ENCODE results near the gene RPL39. TPM values are rescaled to one million over a fixed set of nuclear protein-coding genes. Genes with fewer than 3 reads are reported as not detected.
"Not testable (repeated sequence)": the region's sequence is repeated elsewhere in the genome, so short reads cannot be mapped to it uniquely, and the experiment has no call there.

Gene RPL39
- total and polyA plus RNA-seq, 8 donors = 117 to 8,391 (median 2,589) TPM

- no peak for DNase-seq
- H3K27ac ChIP-seq = no peak overlapping the region
These were observed 15.8 kb downstream of the RPL39 start for GRCh38 chrX:119775517-119776238.

GRCh38 chrX:119769388-119769787, 22.0 kb downstream of the RPL39 start:
- 80 to 100% (median 96%) methylated on average over 1 to 3 of the region's 3 CpGs for WGBS, 5 donors
- H3K36me3 ChIP-seq; intact Hi-C loops (cut with DNase I; ENCODE audit: low total_unique reads): not testable (repeated sequence)

More at GRCh38 chrX:119775517-119776238, 15.8 kb downstream of the RPL39 start:
- 77 to 91% (median 84%) methylated on average over 15 of the region's 15 CpGs for WGBS, 5 donors
- Histone ChIP-seq H3K4me1 (no peaks in the 10 kb centered on the region), H3K36me3 (peaks cover 0 to 2% (median under 1%) of the 10 kb centered on the region in 4 donors), H3K4me3 (no peak overlapping the region), H3K27me3 (no peaks in the 10 kb centered on the region), H3K9me3 (no peaks in the 10 kb centered on the region)
- intact Hi-C loops (cut with DNase I; ENCODE audit: low total_unique reads) = no loop called here
- TF ChIP-seq EP300 (IDR thresholded peaks at IDR 0.05) = no peak
- no peak for TF ChIP-seq CTCF (IDR thresholded peaks at IDR 0.05)
- no peak for TF ChIP-seq POLR2A (IDR thresholded peaks at IDR 0.05)
- TF ChIP-seq POLR2AphosphoS5 (IDR thresholded peaks at IDR 0.05) = no peak

GRCh38 chrX:119768436-119768835, 23.0 kb downstream of the RPL39 start:
- intact Hi-C loops (cut with DNase I; ENCODE audit: low total_unique reads); H3K27ac ChIP-seq; H3K36me3 ChIP-seq; H3K9me3 ChIP-seq; DNase-seq; H3K4me1 ChIP-seq; H3K27me3 ChIP-seq; H3K4me3 ChIP-seq: not testable (repeated sequence)
- WGBS, 5 donors = 89 to 94% (median 91%) methylated on average over 11 of the region's 11 CpGs

More at GRCh38 chrX:119769388-119769787, 22.0 kb downstream of the RPL39 start:
- H3K27ac ChIP-seq, H3K9me3 ChIP-seq, H3K4me3 ChIP-seq, DNase-seq, H3K27me3 ChIP-seq, H3K4me1 ChIP-seq: not testable (repeated sequence)

- H3K27ac ChIP-seq = no peak overlapping the region
- H3K4me1 ChIP-seq = peaks cover 0 to 4% (median 3%) of the 10 kb centered on the region in 4 donors
- intact Hi-C loops (cut with DNase I; ENCODE audit: low total_unique reads) = no loop called here
- no peak for DNase-seq
- H3K4me3 ChIP-seq = no peak overlapping the region
- H3K36me3 ChIP-seq = no peaks in the 10 kb centered on the region
- 79 to 91% (median 80%) methylated on average over 4 to 6 of the region's 6 CpGs for WGBS, 5 donors
- H3K9me3 ChIP-seq = no peaks in the 10 kb centered on the region
- TF ChIP-seq EP300 (IDR thresholded peaks at IDR 0.05) (no peak), CTCF (IDR thresholded peaks at IDR 0.05) (no peak), POLR2AphosphoS5 (IDR thresholded peaks at IDR 0.05) (no peak), POLR2A (IDR thresholded peaks at IDR 0.05) (no peak)
- peaks cover 0 to 10% (median 0%) of the 10 kb centered on the region in 3 donors for H3K27me3 ChIP-seq
These were observed 27.5 kb downstream of the RPL39 start for GRCh38 chrX:119763836-119764387.

GRCh38 chrX:119763181-119763580, 28.2 kb downstream of the RPL39 start:
- H3K4me3 ChIP-seq = no peak overlapping the region
- H3K27ac ChIP-seq = no peak overlapping the region
- H3K27me3 ChIP-seq = peaks cover 0 to 12% (median 0%) of the 10 kb centered on the region in 3 donors
- intact Hi-C loops (cut with DNase I; ENCODE audit: low total_unique reads) = no loop called here
- no peaks in the 10 kb centered on the region for H3K9me3 ChIP-seq
- no peak for DNase-seq
- no peak for TF ChIP-seq CTCF (IDR thresholded peaks at IDR 0.05)
- no peak for TF ChIP-seq POLR2A (IDR thresholded peaks at IDR 0.05)
- TF ChIP-seq EP300 (IDR thresholded peaks at IDR 0.05) = no peak
- no peak for TF ChIP-seq POLR2AphosphoS5 (IDR thresholded peaks at IDR 0.05)
- WGBS, 5 donors = 53 to 70% (median 56%) methylated on average over 7 of the region's 7 CpGs
- H3K4me1 ChIP-seq = peaks cover 0 to 11% (median 10%) of the 10 kb centered on the region in 4 donors
- no peaks in the 10 kb centered on the region for H3K36me3 ChIP-seq
